Measurements from ENCODE around the gene SNX19. TPM values are rescaled to one million over a fixed set of nuclear protein-coding genes. Genes with fewer than 3 reads are reported as not detected.

Gene SNX19
- total RNA-seq, 1 donor from 2014 or later: 32.8 TPM

DNA sequence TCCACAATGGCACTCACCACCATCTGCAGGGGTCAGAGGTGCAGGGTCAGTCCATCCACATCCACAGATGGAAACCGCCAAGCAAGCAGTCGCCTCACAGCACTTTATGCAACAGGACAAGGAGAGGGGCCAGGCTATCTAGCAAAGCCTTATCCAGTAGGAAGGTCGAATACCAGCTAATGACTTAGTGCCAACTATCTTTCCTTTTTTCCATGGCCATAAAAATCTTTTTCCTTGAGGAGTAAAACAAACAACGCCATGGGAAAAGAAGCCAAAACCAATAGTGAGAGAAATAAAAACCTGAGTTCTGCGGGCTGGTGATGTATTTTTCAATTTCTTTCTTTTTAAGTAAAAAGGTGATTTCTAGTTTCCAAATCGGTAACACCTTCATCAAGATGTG, 8.2 kb downstream of the SNX19 start:
- Mint-ChIP-seq H3K4me1 (peaks cover 3% of the 10 kb centered on the region), H3K27ac (no peak overlapping the region)
- H3K79me2 ChIP-seq (ENCODE audit: low read depth): peaks cover 10% of the 10 kb centered on the region

GRCh38 chr11:130907229-130907628, 9.1 kb downstream of the SNX19 start:
- Mint-ChIP-seq H3K27ac (no peak overlapping the region), H3K4me1 (peaks cover under 1% of the 10 kb centered on the region), H3K4me3 (no peak overlapping the region), H3K9me3 (no peaks in the 10 kb centered on the region), H3K36me3 (peaks cover 16% of the 10 kb centered on the region), H3K27me3 (ENCODE audit: insufficient read depth, low read depth) (no peaks in the 10 kb centered on the region)
- no peaks in the 10 kb centered on the region for H3K36me3 ChIP-seq
- no peak overlapping the region for H2AFZ ChIP-seq (replicated peaks)
- no peak overlapping the region for H3K4me3 ChIP-seq
- no peaks in the 10 kb centered on the region for H3K9me3 ChIP-seq (ENCODE audit: low read depth)
- H3K9ac ChIP-seq: no peak overlapping the region
- H3K27me3 ChIP-seq: no peaks in the 10 kb centered on the region
- DNase-seq (ENCODE audit: low spot score): no peak
- H3K27ac ChIP-seq: no peak overlapping the region
- TF ChIP-seq EZH2phosphoT487 (IDR thresholded peaks at IDR 0.05) (no peak), EZH2 (IDR thresholded peaks at IDR 0.05) (no peak), CTCF (IDR thresholded peaks at IDR 0.05) (no peak)
- H3K4me1 ChIP-seq: no peaks in the 10 kb centered on the region
- H4K20me1 ChIP-seq (ENCODE audit: low read depth): peaks cover 8% of the 10 kb centered on the region
- H3K4me2 ChIP-seq: no peak overlapping the region
- no peaks in the 10 kb centered on the region for H3F3A ChIP-seq (ENCODE audit: low read depth)
- H3K79me2 ChIP-seq (ENCODE audit: low read depth): peaks cover 2% of the 10 kb centered on the region

More for the DNA sequence above, 8.2 kb downstream of the SNX19 start:
- H3K27me3 Mint-ChIP-seq (ENCODE audit: insufficient read depth, low read depth): no peaks in the 10 kb centered on the region
- DNase-seq (ENCODE audit: low spot score): no peak
- peaks cover 3% of the 10 kb centered on the region for H3K4me1 ChIP-seq
- H3F3A ChIP-seq (ENCODE audit: low read depth): no peaks in the 10 kb centered on the region
- H3K36me3 ChIP-seq: peaks cover 6% of the 10 kb centered on the region
- no peak overlapping the region for H3K4me3 ChIP-seq
- peaks cover 14% of the 10 kb centered on the region for H4K20me1 ChIP-seq (ENCODE audit: low read depth)
- no peak overlapping the region for H3K9ac ChIP-seq
- H3K36me3 Mint-ChIP-seq: peaks cover 19% of the 10 kb centered on the region
- H3K9me3 Mint-ChIP-seq: no peaks in the 10 kb centered on the region
- H3K9me3 ChIP-seq (ENCODE audit: low read depth): no peaks in the 10 kb centered on the region
- H3K4me2 ChIP-seq: no peak overlapping the region
- H3K27ac ChIP-seq: no peak overlapping the region
- H3K4me3 Mint-ChIP-seq: no peak overlapping the region
- no peaks in the 10 kb centered on the region for H3K27me3 ChIP-seq
- TF ChIP-seq CTCF (IDR thresholded peaks at IDR 0.05) (no peak), EZH2 (IDR thresholded peaks at IDR 0.05) (no peak), EZH2phosphoT487 (IDR thresholded peaks at IDR 0.05) (no peak)
- H2AFZ ChIP-seq (replicated peaks): no peak overlapping the region

- H3K27me3 ChIP-seq: no peaks in the 10 kb centered on the region
- no peak for DNase-seq (ENCODE audit: low spot score)
- Mint-ChIP-seq H3K27me3 (ENCODE audit: insufficient read depth, low read depth) (no peaks in the 10 kb centered on the region), H3K27ac (no peak overlapping the region), H3K4me1 (no peaks in the 10 kb centered on the region), H3K36me3 (peaks cover 15% of the 10 kb centered on the region), H3K9me3 (no peaks in the 10 kb centered on the region), H3K4me3 (no peak overlapping the region)
- H3F3A ChIP-seq (ENCODE audit: low read depth): no peaks in the 10 kb centered on the region
- H3K27ac ChIP-seq: no peak overlapping the region
- no peaks in the 10 kb centered on the region for H3K4me1 ChIP-seq
- H3K36me3 ChIP-seq: no peaks in the 10 kb centered on the region
- no peaks in the 10 kb centered on the region for H3K79me2 ChIP-seq (ENCODE audit: low read depth)
- H3K4me2 ChIP-seq: no peak overlapping the region
- no peaks in the 10 kb centered on the region for H3K9me3 ChIP-seq (ENCODE audit: low read depth)
- H3K4me3 ChIP-seq: no peak overlapping the region
- H4K20me1 ChIP-seq (ENCODE audit: low read depth): peaks cover 4% of the 10 kb centered on the region
- H3K9ac ChIP-seq: no peak overlapping the region
- TF ChIP-seq EZH2 (IDR thresholded peaks at IDR 0.05) (no peak), CTCF (IDR thresholded peaks at IDR 0.05) (no peak), EZH2phosphoT487 (IDR thresholded peaks at IDR 0.05) (no peak)
- H2AFZ ChIP-seq (replicated peaks): no peak overlapping the region
Measured at GRCh38 chr11:130906616-130907015, 9.7 kb downstream of the SNX19 start.

Measured in neural progenitor cell (in vitro differentiated cells).